ENCODE results near the gene MXRA8. TPM values are rescaled to one million over a fixed set of nuclear protein-coding genes. Genes with fewer than 3 reads are reported as not detected.

MXRA8 gene
- total and polyA plus RNA-seq, 9 donors = 40.3 to 206 (median 131) TPM

GRCh38 chr1:1342061-1342562 lies 16.2 kb downstream of the MXRA8 start:
- Histone ChIP-seq H3K4me1 (ENCODE audit: insufficient read depth) (peaks cover 14% of the 10 kb centered on the region), H3K9me3 (no peaks in the 10 kb centered on the region), H3K27ac (no peak overlapping the region), H3K27me3 (no peaks in the 10 kb centered on the region), H3K36me3 (no peaks in the 10 kb centered on the region), H3K4me3 (no peak overlapping the region)
- 91 to 93% (median 93%) methylated on average over 23 to 28 of the region's 28 CpGs for WGBS, 3 donors
- TF ChIP-seq CTCF (IDR thresholded peaks at IDR 0.05) (no peak), POLR2A (IDR thresholded peaks at IDR 0.05) (no peak), EP300 (IDR thresholded peaks at IDR 0.05) (no peak)
- DNase-seq = no peak
- intact Hi-C loops (cut with DNase I) = no loop called here

GRCh38 chr1:1341549-1342021 lies 16.8 kb downstream of the MXRA8 start:
- 85 to 90% (median 89%) methylated on average over 17 of the region's 17 CpGs for WGBS, 3 donors
- TF ChIP-seq EP300 (IDR thresholded peaks at IDR 0.05) = no peak
- no peak for TF ChIP-seq CTCF (IDR thresholded peaks at IDR 0.05)
- TF ChIP-seq POLR2A (IDR thresholded peaks at IDR 0.05) = no peak
- Histone ChIP-seq H3K36me3 (no peaks in the 10 kb centered on the region), H3K27ac (no peak overlapping the region), H3K9me3 (no peaks in the 10 kb centered on the region), H3K4me1 (ENCODE audit: insufficient read depth) (peaks cover 10% of the 10 kb centered on the region), H3K4me3 (no peak overlapping the region), H3K27me3 (no peaks in the 10 kb centered on the region)
- no peak for DNase-seq
- intact Hi-C loops (cut with DNase I) = no loop called here

- H3K27me3 ChIP-seq = no peaks in the 10 kb centered on the region
- TF ChIP-seq CTCF (IDR thresholded peaks at IDR 0.05) = no peak
- TF ChIP-seq EP300 (IDR thresholded peaks at IDR 0.05) = no peak
- no peak for TF ChIP-seq POLR2A (IDR thresholded peaks at IDR 0.05)
- intact Hi-C loops (cut with DNase I) = no loop called here
- no peak overlapping the region for H3K27ac ChIP-seq
- no peaks in the 10 kb centered on the region for H3K36me3 ChIP-seq
- no peaks in the 10 kb centered on the region for H3K9me3 ChIP-seq
- WGBS, 3 donors = 88 to 90% (median 88%) methylated on average over 36 of the region's 36 CpGs
- no peak overlapping the region for H3K4me3 ChIP-seq
- H3K4me1 ChIP-seq (ENCODE audit: insufficient read depth) = peaks cover 3% of the 10 kb centered on the region
- DNase-seq = no peak
Observed at GRCh38 chr1:1340791-1341548, 17.4 kb downstream of the MXRA8 start.

GRCh38 chr1:1340185-1340584 lies 18.2 kb downstream of the MXRA8 start:
- no peaks in the 10 kb centered on the region for H3K36me3 ChIP-seq
- H3K9me3 ChIP-seq = no peaks in the 10 kb centered on the region
- H3K4me1 ChIP-seq (ENCODE audit: insufficient read depth) = no peaks in the 10 kb centered on the region
- 87 to 90% (median 89%) methylated on average over 23 of the region's 23 CpGs for WGBS, 3 donors
- intact Hi-C loops (cut with DNase I) = no loop called here
- H3K27me3 ChIP-seq = no peaks in the 10 kb centered on the region
- no peak for DNase-seq
- TF ChIP-seq POLR2A (IDR thresholded peaks at IDR 0.05) (no peak), CTCF (IDR thresholded peaks at IDR 0.05) (no peak), EP300 (IDR thresholded peaks at IDR 0.05) (no peak)
- no peak overlapping the region for H3K4me3 ChIP-seq
- H3K27ac ChIP-seq = no peak overlapping the region

Data from ovary (tissue), 9 donors.